ENCODE measurements around the gene RSPH10B2. TPM values are rescaled to one million over a fixed set of nuclear protein-coding genes. Genes with fewer than 3 reads are reported as not detected.
"Not testable (repeated sequence)": the region's sequence is repeated elsewhere in the genome, so short reads cannot be mapped to it uniquely, and the experiment has no call there.

Gene RSPH10B2
- total and polyA plus RNA-seq, 7 donors = 0.13 to 0.79 (median 0.36) TPM; not detected in 1

DNA sequence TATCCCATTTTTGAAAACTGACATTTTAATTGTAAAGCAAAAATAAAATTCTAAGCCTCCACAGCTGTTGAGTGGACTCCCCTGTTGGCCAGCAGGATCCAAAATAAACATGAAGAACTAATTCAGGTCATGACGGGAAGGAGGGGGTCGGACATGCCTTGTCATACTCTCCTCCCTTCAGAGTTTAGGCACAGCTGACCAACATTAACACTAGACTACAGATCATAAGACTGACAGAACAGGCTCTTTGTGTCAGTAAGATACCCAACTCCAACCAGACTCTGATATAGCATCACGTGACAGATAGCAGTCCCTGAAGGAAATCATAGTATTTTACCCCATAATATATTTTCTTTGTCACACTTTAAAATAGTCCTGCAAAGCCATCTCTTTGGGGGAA is 26.2 kb upstream of the RSPH10B2 start:
- intact Hi-C loops (cut with DNase I) = loop anchor here in 1 of 2 donors (10.0 kb wide), 1 partner anchor 83 kb away; no protein-coding TSS in a partner anchor
- no peak for DNase-seq
- WGBS, 3 donors = 67 to 75% (median 73%) methylated on average over 3 of the region's 3 CpGs
- H3K9me3 ChIP-seq = no peaks in the 10 kb centered on the region
- H3K36me3 ChIP-seq (ENCODE audit: insufficient read depth in 1 of 2, low read depth in 1 of 2) = peaks cover 0 to 5% of the 10 kb centered on the region in 2 donors
- H3K4me1 ChIP-seq = peaks cover 7% of the 10 kb centered on the region
- no peak overlapping the region for H3K4me3 ChIP-seq
- ATAC-seq = no peak
- peaks cover 0 to 4% (median 0%) of the 10 kb centered on the region in 3 donors for H3K27me3 ChIP-seq (ENCODE audit: insufficient read depth in 3 of 3, low read length in 2 of 3)
- TF ChIP-seq, protein P1, sequence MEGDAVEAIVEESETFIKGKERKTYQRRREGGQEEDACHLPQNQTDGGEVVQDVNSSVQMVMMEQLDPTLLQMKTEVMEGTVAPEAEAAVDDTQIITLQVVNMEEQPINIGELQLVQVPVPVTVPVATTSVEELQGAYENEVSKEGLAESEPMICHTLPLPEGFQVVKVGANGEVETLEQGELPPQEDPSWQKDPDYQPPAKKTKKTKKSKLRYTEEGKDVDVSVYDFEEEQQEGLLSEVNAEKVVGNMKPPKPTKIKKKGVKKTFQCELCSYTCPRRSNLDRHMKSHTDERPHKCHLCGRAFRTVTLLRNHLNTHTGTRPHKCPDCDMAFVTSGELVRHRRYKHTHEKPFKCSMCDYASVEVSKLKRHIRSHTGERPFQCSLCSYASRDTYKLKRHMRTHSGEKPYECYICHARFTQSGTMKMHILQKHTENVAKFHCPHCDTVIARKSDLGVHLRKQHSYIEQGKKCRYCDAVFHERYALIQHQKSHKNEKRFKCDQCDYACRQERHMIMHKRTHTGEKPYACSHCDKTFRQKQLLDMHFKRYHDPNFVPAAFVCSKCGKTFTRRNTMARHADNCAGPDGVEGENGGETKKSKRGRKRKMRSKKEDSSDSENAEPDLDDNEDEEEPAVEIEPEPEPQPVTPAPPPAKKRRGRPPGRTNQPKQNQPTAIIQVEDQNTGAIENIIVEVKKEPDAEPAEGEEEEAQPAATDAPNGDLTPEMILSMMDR (IDR thresholded peaks at IDR 0.05) = no peak
- no peak overlapping the region for H3K27ac ChIP-seq

DNA sequence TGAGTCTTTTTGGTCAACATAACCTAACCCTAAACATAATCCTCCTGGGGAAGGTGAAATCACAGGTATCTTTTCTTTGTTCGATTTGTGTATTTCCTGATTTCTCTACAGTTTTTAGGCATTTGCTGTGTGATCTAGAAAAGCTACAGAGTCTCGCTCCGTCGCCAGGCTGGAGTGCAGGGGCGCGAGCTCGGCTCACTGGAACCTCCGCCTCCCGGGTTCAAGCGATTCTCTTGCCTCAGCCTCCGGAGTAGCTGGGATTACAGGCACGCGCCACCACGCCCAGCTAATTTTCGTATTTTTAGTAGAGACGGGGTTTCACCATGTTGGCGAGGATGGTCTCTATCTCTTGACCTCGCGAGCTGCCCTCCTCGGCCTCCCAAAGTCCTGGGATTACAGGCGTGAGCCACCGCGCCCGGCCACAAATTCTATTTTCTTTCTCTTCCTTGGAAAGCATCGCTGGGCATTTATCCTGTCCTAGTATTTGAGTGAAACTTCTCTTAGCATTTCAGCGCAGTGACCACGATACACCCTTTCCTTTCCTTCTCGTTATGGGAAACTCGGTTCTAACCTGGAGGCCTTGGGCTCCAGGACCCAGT is 24.9 kb upstream of the RSPH10B2 start:
- not testable (repeated sequence) for H3K9me3 ChIP-seq; H3K27me3 ChIP-seq (ENCODE audit: insufficient read depth in 3 of 3, low read length in 2 of 3); H3K4me1 ChIP-seq; DNase-seq; ATAC-seq
- WGBS, 3 donors = 55 to 75% (median 64%) methylated on average over 29 of the region's 29 CpGs
- peak overlapping the region; percentile 65 for H3K27ac ChIP-seq
- H3K4me3 ChIP-seq = peak overlapping the region; percentile 92
- H3K36me3 ChIP-seq (ENCODE audit: insufficient read depth in 1 of 2, low read depth in 1 of 2) = peaks cover 0 to 18% of the 10 kb centered on the region in 2 donors
- intact Hi-C loops (cut with DNase I) = loop anchor here in 1 of 2 donors (10.0 kb wide), 1 partner anchor 84 kb away; no protein-coding TSS in a partner anchor

DNA sequence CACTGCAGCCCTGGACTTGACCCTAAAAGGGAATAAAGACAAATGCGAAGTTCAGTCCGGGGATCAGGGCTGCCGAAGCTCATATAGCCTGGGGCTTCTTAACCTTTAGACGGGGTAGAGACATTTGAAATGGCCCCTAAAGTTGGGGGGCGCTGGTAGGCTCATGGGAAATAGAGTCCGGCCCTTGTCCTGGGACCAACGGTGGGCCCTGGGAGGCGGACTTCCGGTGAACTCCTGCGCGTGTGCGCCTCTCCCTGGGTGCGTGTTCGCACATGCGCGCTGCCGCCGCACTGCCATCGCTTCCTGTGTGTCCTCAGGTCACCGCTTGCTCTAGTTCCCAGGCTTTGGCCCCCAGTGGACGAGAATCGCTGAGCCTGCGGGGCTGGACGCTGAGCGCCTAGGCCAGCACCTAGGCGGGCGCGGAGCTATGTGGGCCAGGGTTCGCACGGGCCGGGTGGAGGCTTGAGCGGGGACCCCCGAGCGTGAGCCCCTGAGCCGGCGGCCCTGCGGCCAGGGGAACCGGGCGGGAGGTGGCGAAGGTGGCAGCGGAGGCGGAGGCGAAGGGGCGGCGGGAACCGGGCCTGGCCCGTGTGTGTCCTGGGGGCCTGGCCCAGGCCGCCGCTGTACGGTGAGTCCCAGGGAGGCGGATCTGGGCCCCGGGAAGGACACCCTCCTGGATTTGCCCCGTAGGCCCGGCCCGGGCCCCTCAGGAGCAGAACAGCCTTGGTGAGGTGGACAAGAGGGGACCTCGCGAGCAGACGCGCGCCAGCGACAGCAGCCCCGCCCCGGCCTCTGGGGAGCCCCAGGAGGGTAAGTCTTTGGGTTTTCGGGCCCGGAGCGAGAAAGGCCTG is 24.2 kb upstream of the RSPH10B2 start:
- intact Hi-C loops (cut with DNase I) = loop anchor here in 1 of 2 donors (10.0 kb wide), 1 partner anchor 85 kb away; no protein-coding TSS in a partner anchor
- peaks cover 0 to 25% of the 10 kb centered on the region in 2 donors for H3K36me3 ChIP-seq (ENCODE audit: insufficient read depth in 1 of 2, low read depth in 1 of 2)
- WGBS, 3 donors = 1% methylated on average over 56 to 66 of the region's 66 CpGs

DNA sequence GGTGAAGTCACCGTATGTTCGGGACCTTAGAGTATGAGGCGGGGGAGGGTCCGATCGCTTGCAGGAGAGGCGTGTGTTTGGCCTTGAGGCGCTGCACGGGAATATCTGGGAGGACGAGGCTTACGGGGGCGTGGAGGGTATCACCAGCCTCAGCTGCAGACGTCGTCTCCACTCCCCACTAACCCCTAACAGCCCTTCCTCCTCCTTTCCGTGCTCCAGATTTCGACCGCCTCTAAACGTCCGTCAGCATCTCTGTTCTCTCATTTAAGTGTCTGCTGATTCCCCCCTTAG is 23.6 kb upstream of the RSPH10B2 start:
- Histone ChIP-seq H3K4me1 (peaks cover 7% of the 10 kb centered on the region), H3K36me3 (ENCODE audit: insufficient read depth in 1 of 2, low read depth in 1 of 2) (peaks cover 0 to 31% of the 10 kb centered on the region in 2 donors), H3K9me3 (no peaks in the 10 kb centered on the region), H3K4me3 (peak overlapping the region; percentile 92), H3K27me3 (ENCODE audit: insufficient read depth in 3 of 3, low read length in 2 of 3) (peaks cover 0 to 4% (median 0%) of the 10 kb centered on the region in 3 donors), H3K27ac (peak overlapping the region; percentile 65)
- TF ChIP-seq, protein P1 (IDR thresholded peaks at IDR 0.05) = no peak
- intact Hi-C loops (cut with DNase I) = no loop called here
- ATAC-seq (peak in 3 of 4 donors; percentile 3 to 15 (median 11)), DNase-seq (no peak)
- WGBS, 3 donors = 1% methylated on average over 18 of the region's 18 CpGs

More for the DNA sequence above, 24.2 kb upstream of the RSPH10B2 start:
- peak overlapping the region; percentile 65 for H3K27ac ChIP-seq
- peaks cover 0 to 4% (median 0%) of the 10 kb centered on the region in 3 donors for H3K27me3 ChIP-seq (ENCODE audit: insufficient read depth in 3 of 3, low read length in 2 of 3)
- H3K4me3 ChIP-seq = peak overlapping the region; percentile 92
- ATAC-seq = peak; percentile 100
- peaks cover 7% of the 10 kb centered on the region for H3K4me1 ChIP-seq
- DNase-seq = peak; percentile 95 to 97
- H3K9me3 ChIP-seq = no peaks in the 10 kb centered on the region
- TF ChIP-seq, protein P1 (IDR thresholded peaks at IDR 0.05) = peak; percentile 5

DNA sequence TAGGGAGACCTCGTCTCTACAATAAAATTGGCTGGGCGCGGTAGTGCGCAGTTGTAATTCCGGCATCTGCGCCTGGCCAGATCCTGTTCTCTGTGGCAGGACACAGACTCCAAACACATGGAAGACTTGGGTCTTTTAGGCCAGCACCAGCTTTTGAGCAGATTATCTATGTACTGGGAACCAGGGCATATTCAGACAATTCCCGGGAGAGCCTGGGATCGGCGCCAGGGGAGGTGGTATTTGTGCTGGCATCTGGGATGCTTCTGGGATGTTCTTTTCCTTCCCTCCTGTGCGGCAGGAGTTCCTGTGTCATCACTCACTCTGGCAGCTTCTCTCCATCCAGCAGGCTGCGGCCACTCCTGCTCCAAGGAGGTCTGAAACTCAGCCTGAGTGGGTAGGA is 15.5 kb upstream of the RSPH10B2 start:
- WGBS, 3 donors = 92 to 99% (median 95%) methylated on average over 4 to 6 of the region's 11 CpGs
- intact Hi-C loops (cut with DNase I); H3K9me3 ChIP-seq; H3K27me3 ChIP-seq (ENCODE audit: insufficient read depth in 3 of 3, low read length in 2 of 3); H3K27ac ChIP-seq; H3K4me3 ChIP-seq; DNase-seq; ATAC-seq; H3K4me1 ChIP-seq: not testable (repeated sequence)
- H3K36me3 ChIP-seq (ENCODE audit: insufficient read depth in 1 of 2, low read depth in 1 of 2) = peaks cover 0 to 81% of the 10 kb centered on the region in 2 donors

DNA sequence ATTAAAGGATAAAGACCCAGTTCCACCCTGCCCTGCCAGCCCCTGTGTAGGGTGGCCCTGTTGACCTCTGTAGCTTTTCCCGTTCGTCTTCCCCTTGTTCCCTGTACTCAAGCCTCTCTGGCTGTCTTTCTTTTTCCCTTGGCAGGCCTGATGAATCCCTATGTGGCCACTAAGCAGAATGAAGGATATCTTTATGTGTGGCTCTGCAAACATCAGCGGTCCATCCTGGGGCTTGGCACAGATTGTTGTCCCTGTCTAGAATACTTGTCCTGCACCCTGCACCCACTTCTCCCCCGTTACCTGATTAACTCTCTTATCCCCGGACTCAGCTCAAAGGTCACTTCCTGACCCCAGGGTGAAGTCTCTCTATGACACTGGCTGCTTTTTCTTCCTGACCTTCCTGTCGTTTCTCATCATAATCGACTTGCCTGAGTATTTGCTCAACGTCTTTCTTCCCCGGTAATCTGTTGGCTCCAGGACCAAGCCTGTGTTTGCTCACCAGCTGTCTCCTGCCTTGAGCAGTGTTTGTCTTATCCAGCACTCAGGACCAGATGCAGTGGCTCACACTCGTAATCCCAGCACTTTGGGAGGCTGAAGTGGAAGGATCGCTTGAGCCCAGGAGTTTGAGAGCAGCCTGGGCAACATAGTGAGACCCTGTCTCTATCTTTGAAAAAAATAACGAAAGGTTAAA is 9.3 kb upstream of the RSPH10B2 start:
- DNase-seq; intact Hi-C loops (cut with DNase I); H3K9me3 ChIP-seq; ATAC-seq; H3K27me3 ChIP-seq (ENCODE audit: insufficient read depth in 3 of 3, low read length in 2 of 3); H3K4me3 ChIP-seq; H3K27ac ChIP-seq; H3K4me1 ChIP-seq: not testable (repeated sequence)
- H3K36me3 ChIP-seq (ENCODE audit: insufficient read depth in 1 of 2, low read depth in 1 of 2) = peaks cover 0 to 48% of the 10 kb centered on the region in 2 donors
- 92 to 100% (median 95%) methylated on average over 1 of the region's 12 CpGs for WGBS, 3 donors

DNA sequence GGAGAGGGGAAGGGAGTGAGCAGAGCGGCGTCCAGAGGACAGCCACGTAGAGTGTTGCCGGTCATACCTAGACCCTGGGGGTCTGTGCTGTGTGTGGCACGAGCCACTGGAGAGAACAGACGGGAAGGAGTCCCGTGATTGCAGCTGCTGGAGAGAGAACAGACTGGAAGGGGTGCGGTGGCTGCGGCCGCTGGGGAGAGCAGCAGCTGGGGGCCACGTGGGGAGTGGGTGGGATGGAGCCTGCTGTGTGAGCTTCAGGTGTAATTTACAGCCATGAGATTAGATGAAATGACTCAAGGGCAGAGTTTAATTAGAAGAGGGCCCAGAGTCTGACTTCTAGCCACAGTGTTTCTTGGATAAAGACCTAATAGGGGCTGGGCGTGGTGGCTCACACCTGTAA is 4.6 kb upstream of the RSPH10B2 start:
- intact Hi-C loops (cut with DNase I); H3K9me3 ChIP-seq; H3K27me3 ChIP-seq (ENCODE audit: insufficient read depth in 3 of 3, low read length in 2 of 3); H3K4me3 ChIP-seq; DNase-seq; H3K4me1 ChIP-seq; H3K27ac ChIP-seq; ATAC-seq: not testable (repeated sequence)
- peaks cover 0 to 28% of the 10 kb centered on the region in 2 donors for H3K36me3 ChIP-seq (ENCODE audit: insufficient read depth in 1 of 2, low read depth in 1 of 2)
- 86 to 89% (median 86%) methylated on average over 5 to 6 of the region's 12 CpGs for WGBS, 3 donors

DNA sequence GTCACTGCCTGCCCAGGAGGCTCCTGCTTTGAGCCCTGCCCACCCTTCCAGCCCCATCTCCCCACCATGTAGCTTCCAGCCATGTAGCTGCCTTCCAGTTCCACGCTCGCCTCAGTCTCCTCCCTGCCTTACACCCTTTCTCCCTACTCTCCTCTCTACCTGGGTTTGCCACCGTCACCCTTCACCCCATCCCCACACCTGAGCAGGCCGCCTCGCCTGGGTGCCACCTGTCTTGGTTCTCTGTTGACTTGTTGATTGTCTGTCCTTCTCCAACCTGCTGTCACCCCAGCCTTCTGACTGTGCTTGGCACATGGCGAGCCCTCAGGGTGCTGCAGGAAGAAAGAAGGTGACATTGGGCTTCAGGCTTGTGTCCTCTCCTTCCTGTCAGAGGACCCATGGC is 3.7 kb upstream of the RSPH10B2 start:
- H3K4me1 ChIP-seq; H3K27ac ChIP-seq; intact Hi-C loops (cut with DNase I); H3K9me3 ChIP-seq; H3K27me3 ChIP-seq (ENCODE audit: insufficient read depth in 3 of 3, low read length in 2 of 3); H3K4me3 ChIP-seq; DNase-seq: not testable (repeated sequence)
- H3K36me3 ChIP-seq (ENCODE audit: insufficient read depth in 1 of 2, low read depth in 1 of 2) = peaks cover 0 to 28% of the 10 kb centered on the region in 2 donors
- 96 to 100% (median 97%) methylated on average over 3 to 4 of the region's 6 CpGs for WGBS, 3 donors
- ATAC-seq = peak in 2 of 4 donors; percentile 14 to 21

Data from psoas muscle (tissue), 8 donors.